ENCODE results near the gene MON2. TPM values are rescaled to one million over a fixed set of nuclear protein-coding genes. Genes with fewer than 3 reads are reported as not detected.

MON2 gene
- total and polyA plus RNA-seq, 10 of the 15 experiments (the other 5 are each of a cell fraction or from before 2014, with no cell fraction given): 5.4 to 34.3 (median 23.4) TPM

GRCh38 chr12:62435303-62436163 lies 31.1 kb upstream of the MON2 start:
- no TSS peak for BruUV-seq (replicated peaks)
- H3K9me3 ChIP-seq (replicated peaks; ENCODE audit: control insufficient read depth, insufficient read depth, low read length): no peaks in the 10 kb centered on the region
- no peak overlapping the region for H3K27ac ChIP-seq (ENCODE audit: control insufficient read depth, insufficient read depth)
- no peaks in the 10 kb centered on the region for H4K20me1 ChIP-seq (ENCODE audit: control insufficient read depth, insufficient read depth)
- ChIA-PET SMC1A (ENCODE audit: uncharacterized antibody, unreplicated experiment) (interaction anchor here (0.5 to 5.3 kb wide), 10 partner anchors 8 to 1880 kb away, joined by 3 to 112 read pairs (median 3); no protein-coding TSS in a partner anchor), CTCF (interaction anchor here (0.5 to 5.7 kb wide), 19 partner anchors 8 to 663 kb away, joined by 3 to 169 read pairs (median 3); partner anchors contain the start of gene MON2), POLR2A (no interaction called here), RAD21 (ENCODE audit: unreplicated experiment) (interaction anchor here (1.0 to 4.9 kb wide), 5 partner anchors 71 to 378 kb away, joined by 3 to 57 read pairs (median 4); no protein-coding TSS in a partner anchor)
- TF ChIP-seq RAD21 (IDR thresholded peaks at IDR 0.05; ENCODE audit: insufficient read depth, low read depth, low read length) (peak; percentile 30), EP300 (IDR thresholded peaks at IDR 0.05; ENCODE audit: borderline replicate concordance in 1 of 2, control insufficient read depth in 1 of 2, low read depth in 2 of 2, low read length in 2 of 2) (no peak), CTCF (IDR thresholded peaks at IDR 0.05 in 2 of 3, conservative IDR thresholded peaks at IDR 0.05 in 1 of 3; ENCODE audit: control insufficient read depth in 2 of 3, extremely low read depth in 1 of 3, insufficient read depth in 1 of 3, low read depth in 3 of 3, low read length in 3 of 3) (peak; percentile 48 to 54 (median 53); a peak in 5 of 6 replicates), ZNF592 (IDR thresholded peaks at IDR 0.05) (no peak)
- H3K4me3 ChIP-seq: peak overlapping the region; percentile 60
- in situ Hi-C loops (cut with MboI): loop anchor here (5.0 to 25.0 kb wide), 2 partner anchors 357 to 627 kb away; no protein-coding TSS in a partner anchor
- ATAC-seq: peak; percentile 87
- intact Hi-C loops (cut with micrococcal nuclease; ENCODE audit: unreplicated experiment): loop anchor here (5.0 kb wide), 2 partner anchors 147 to 377 kb away; no protein-coding TSS in a partner anchor
- H3K9ac ChIP-seq (ENCODE audit: control insufficient read depth, insufficient read depth, low read length): no peak overlapping the region
- peak overlapping the region; percentile 79 for H2AFZ ChIP-seq (ENCODE audit: control insufficient read depth, low read depth, low read length)
- no peaks in the 10 kb centered on the region for H3K36me3 ChIP-seq (ENCODE audit: control insufficient read depth in 2 of 2, insufficient read depth in 2 of 2, low read length in 1 of 2)
- peaks cover 14% of the 10 kb centered on the region for H3K4me1 ChIP-seq (ENCODE audit: control insufficient read depth, insufficient read depth, low read length)
- H3K4me2 ChIP-seq (ENCODE audit: control insufficient read depth, insufficient read depth): peak overlapping the region; percentile 99
- DNase-seq (ENCODE audit: low read depth, low spot score): no peak
- WGBS (ENCODE audit: insufficient coverage, insufficient replicate concordance, low lambda C conversion rate, missing lambda C conversion rate): 2% methylated on average over 29 of the region's 29 CpGs
- no peak for FAIRE-seq
- no peaks in the 10 kb centered on the region for H3K79me2 ChIP-seq (ENCODE audit: control insufficient read depth, insufficient read depth, low read length)
- 0 out of 4 replicates have a peak, but pooled peaks cover 0 to 1% of the 10 kb centered on the region in 2 experiments for H3K27me3 ChIP-seq (replicated peaks in 1 of 2; ENCODE audit: control insufficient read depth in 2 of 2, insufficient read depth in 2 of 2, low read length in 1 of 2)
